Heart right ventricle (tissue), 16 donors: ENCODE data around the gene ACMSD. TPM values are rescaled to one million over a fixed set of nuclear protein-coding genes. Genes with fewer than 3 reads are reported as not detected.

ENCODE experiments used
- ATAC-seq, 8 donors: fragments of 200-7000 bp; cut with Tn5 transposase; one replicate each; pipeline ENCODE4 v1.9.1; 2020; ENCODE audit warnings: mild to moderate bottlenecking in 8 of 8, moderate library complexity in 8 of 8, moderate number of reproducible peaks in 1 of 8
- DNase-seq, 2 donors: peaks; one replicate each; pipeline ENCODE4 v3.0.0-alpha.2; 2020
- H3K27ac ChIP-seq, 10 donors: fragments of 200-600 bp; sonication (generic) in 2 of 10; one replicate each; pipeline versions ENCODE4 v1.5.0 to v1.8.0; 2020 to 2022; ENCODE audit warnings: mild to moderate bottlenecking in 3 of 10
- H3K27me3 ChIP-seq, 7 donors: fragments of 200-600 bp; one replicate each; pipeline ENCODE4 v1.8.0; 2021 to 2022; ENCODE audit warnings: mild to moderate bottlenecking in 2 of 7
- H3K36me3 ChIP-seq, 9 donors: fragments of 200-600 bp; sonication (generic) in 1 of 9; one replicate each; pipeline versions ENCODE4 v1.5.0 to v1.8.0; 2020 to 2022; ENCODE audit warnings: mild to moderate bottlenecking in 2 of 9
- H3K4me1 ChIP-seq, 9 donors: fragments of 200-600 bp; sonication (generic) in 1 of 9; one replicate each; pipeline versions ENCODE4 v1.5.0 to v1.8.0; 2020 to 2022; ENCODE audit warnings: mild to moderate bottlenecking in 4 of 9
- H3K4me3 ChIP-seq, 10 donors: fragments of 200-600 bp; sonication (generic) in 2 of 10; one replicate each; pipeline versions ENCODE4 v1.5.0 to v1.8.0; 2020 to 2022; ENCODE audit warnings: mild to moderate bottlenecking in 7 of 10, moderate library complexity in 2 of 10
- H3K9me3 ChIP-seq, 11 donors: fragments of 200-600 bp in 10 of 11; sonication (generic) in 2 of 11; one replicate each; pipeline versions ENCODE4 v1.5.0 to v1.8.0; 2013 to 2022; ENCODE audit warnings: mild to moderate bottlenecking in 2 of 11, control low read depth in 1 of 11, moderate library complexity in 1 of 11
- CTCF ChIP-seq, 9 donors: fragments of 200-600 bp; sonication (generic) in 2 of 9; IDR thresholded peaks; one replicate each; pipeline versions ENCODE4 v1.5.0 to v1.8.0; 2021 to 2022; ENCODE audit warnings: antibody characterized with exemption in 9 of 9, mild to moderate bottlenecking in 5 of 9, moderate library complexity in 1 of 9
- WGBS, 2 donors: extraction: QIAGEN DNeasy Blood & Tissue Kit; methylation state at CpG; one replicate each; pipeline ENCODE4 v1.1.7; 2013; ENCODE audit warnings: inconsistent platforms in 1 of 2; 5-methylcytosine and 5-hydroxymethylcytosine counted together
- intact Hi-C, 10 donors: fragments of 100-400 bp; cut with DNase I; formaldehyde crosslinking; loops; one replicate each; pipeline versions ENCODE4 v1.11.1 to v1.14.2; 2022
- polyA plus RNA-seq, 2 donors: library from polyadenylated mRNA; stranded (reverse); fragments of 200-250 nt; gene quantifications; one replicate each; pipeline ENCODE4 v1.2.3, GENCODE V29; 2013
- total RNA-seq, 10 donors: library from RNA; stranded (reverse); fragmentation: NEBNext Ultra II Directional in 3 of 10; extraction: Animal tissue kit (Norgen Biotek cat#: 25700) in 3 of 10; gene quantifications; one replicate each; pipeline versions ENCODE4 v1.2.1 to v1.2.4, GENCODE V29; 2021 to 2023
- donor health status: Arrhythmogenic right ventricular cardiomyopathy.
- donor health status: ischemic (EF 13 %, LVEDD 7.1; RV severe dilation, severe dysfunction).
- donor health status: healthy with polysubstance abuse.
- donor health status: DM: no; HTN: yes; CAD: no.
- donor health status: DM: no; HTN: no; CAD: no.
- donor health status: ischemic (EF 25% LVEDD 6.9; RV normal size, moderate dysfunction).
- donor health status: ischemic (EF 25% LVEDD 5.7; RV mildly dilated, moderate dysfunction).
- donor health status: healthy.
- donor health status: DM: yes; HTN: yes; CAD: no.
- donor health status: Ischemic cardiomyopathy.
- donor health status: ischemic (EF 35%, LVEDD 5.7; RV mildly dilated, moderate dysfunction).
- donor health status: nonischemic (EF 11% LVEDD 7.7; RV severe dilation, severe dysfunction).
- donor health status: DM: yes; HTN: yes; CAD: no.
- donor health status: PGD.
- donor health status: ischemic (EF 29% LVEDD 5.4; RV normal size, mild dysfunction).
- donor health status: nonischemic (EF 23%, LVEDD 6.1; RV moderate dilation, normal function).

The ACMSD gene
- total and polyA plus RNA-seq, 12 donors: not detected

- H3K27me3 ChIP-seq: no peaks in the 10 kb centered on the region
- no peak overlapping the region for H3K4me3 ChIP-seq
- TF ChIP-seq CTCF (IDR thresholded peaks at IDR 0.05): no peak
- WGBS, 2 donors: 96 to 99% methylated on average over 3 of the region's 3 CpGs
- H3K4me1 ChIP-seq: no peaks in the 10 kb centered on the region
- intact Hi-C loops: no loop called here
- DNase-seq: no peak
- no peak for ATAC-seq
- peaks cover 0 to 10% (median 2%) of the 10 kb centered on the region in 11 donors for H3K9me3 ChIP-seq
- no peaks in the 10 kb centered on the region for H3K36me3 ChIP-seq
- no peak overlapping the region for H3K27ac ChIP-seq
Measured at GRCh38 chr2:134883552-134884293, 45.3 kb downstream of the ACMSD start.

GRCh38 chr2:134884435-134884834 is 46.0 kb downstream of the ACMSD start:
- ATAC-seq (no peak), DNase-seq (no peak)
- no peak overlapping the region for H3K4me3 ChIP-seq
- no peak overlapping the region for H3K27ac ChIP-seq
- H3K4me1 ChIP-seq: no peaks in the 10 kb centered on the region
- H3K36me3 ChIP-seq: no peaks in the 10 kb centered on the region
- intact Hi-C loops: no loop called here
- H3K9me3 ChIP-seq: peaks cover 0 to 5% (median 0%) of the 10 kb centered on the region in 11 donors
- TF ChIP-seq CTCF (IDR thresholded peaks at IDR 0.05): no peak
- no peaks in the 10 kb centered on the region for H3K27me3 ChIP-seq

- 86 to 88% methylated on average over 1 of the region's 1 CpG for WGBS, 2 donors
- no peak for TF ChIP-seq CTCF (IDR thresholded peaks at IDR 0.05)
- no peak overlapping the region for H3K4me3 ChIP-seq
- no peak for ATAC-seq
- H3K9me3 ChIP-seq: no peaks in the 10 kb centered on the region
- DNase-seq: no peak
- no peak overlapping the region for H3K27ac ChIP-seq
- H3K4me1 ChIP-seq: no peaks in the 10 kb centered on the region
- intact Hi-C loops: loop anchor here in 2 of 10 donors (10.0 kb wide), 3 partner anchors 108 to 1008 kb away; no protein-coding TSS in a partner anchor
- H3K27me3 ChIP-seq: no peaks in the 10 kb centered on the region
- H3K36me3 ChIP-seq: no peaks in the 10 kb centered on the region
Measured at GRCh38 chr2:134892282-134893035, 54.0 kb downstream of the ACMSD start.

- intact Hi-C loops: loop anchor here (2.0 to 10.0 kb wide), 9 partner anchors 113 to 1026 kb away; no protein-coding TSS in a partner anchor
Measured at GRCh38 chr2:134897932-134898331, 59.5 kb downstream of the ACMSD start.

More at GRCh38 chr2:134897932-134898331, 59.5 kb downstream of the ACMSD start:
- H3K4me1 ChIP-seq: no peaks in the 10 kb centered on the region
- no peak for DNase-seq
- H3K9me3 ChIP-seq: no peaks in the 10 kb centered on the region
- peak in 8 of 9 donors; percentile 14 to 71 (median 55) for TF ChIP-seq CTCF (IDR thresholded peaks at IDR 0.05)
- no peak for ATAC-seq
- H3K27ac ChIP-seq: no peak overlapping the region
- no peaks in the 10 kb centered on the region for H3K27me3 ChIP-seq
- no peaks in the 10 kb centered on the region for H3K36me3 ChIP-seq
- no peak overlapping the region for H3K4me3 ChIP-seq
